ENCODE data around the gene IFNLR1. TPM values are rescaled to one million over a fixed set of nuclear protein-coding genes. Genes with fewer than 3 reads are reported as not detected.
"Not testable (repeated sequence)": the region's sequence is repeated elsewhere in the genome, so short reads cannot be mapped to it uniquely, and the experiment has no call there.

IFNLR1 gene
- total RNA-seq (2014; rRNA removed; shearing (Covaris generic)), result not detected in 2 replicates

DNA sequence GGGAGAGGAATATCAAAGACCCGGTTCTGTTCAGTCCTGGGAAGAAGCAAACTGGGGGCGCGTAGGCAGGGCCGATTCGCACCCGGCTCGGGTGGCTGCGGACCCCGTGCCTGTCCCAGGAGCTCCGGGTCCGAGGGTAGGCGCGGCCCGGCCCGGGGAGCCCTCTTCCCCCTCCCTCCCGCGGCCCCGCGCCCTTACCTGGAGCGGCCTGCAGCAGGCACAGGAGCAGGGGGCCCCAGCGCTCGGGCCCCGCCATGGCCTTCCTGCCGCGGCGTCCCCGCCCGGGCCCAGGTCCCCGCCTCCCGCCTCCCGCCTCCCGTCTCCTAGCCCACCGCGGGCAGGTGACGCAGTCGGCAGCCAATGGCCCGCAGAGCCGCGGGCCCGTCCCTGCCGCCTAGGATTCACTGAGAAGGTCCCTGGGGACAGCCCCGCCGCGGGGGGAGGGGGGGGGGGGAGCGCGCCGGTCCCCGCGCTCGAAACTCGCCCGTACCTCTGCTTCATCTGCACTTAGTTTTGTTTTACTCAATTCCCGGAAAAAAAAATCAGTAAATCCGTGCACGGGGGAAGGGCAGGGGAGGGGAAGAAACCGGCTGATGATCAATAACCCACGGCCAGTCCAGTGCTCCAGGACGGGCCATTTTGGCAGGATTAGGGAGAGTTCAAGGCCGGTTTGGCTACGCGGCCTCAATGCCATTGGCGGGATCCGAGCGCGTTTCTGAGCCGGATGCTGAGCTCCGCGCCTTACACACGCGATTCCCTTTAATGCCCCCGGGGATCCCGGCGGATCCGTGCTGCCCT, at the start of gene IFNLR1:
Gene IFNLR1 (minus strand): TSS at position 297 of the 798 bp plus-strand sequence. CDS start 41 bp downstream, at position 256.
- DNase-seq (ENCODE audit: low spot score), result no peak

DNA sequence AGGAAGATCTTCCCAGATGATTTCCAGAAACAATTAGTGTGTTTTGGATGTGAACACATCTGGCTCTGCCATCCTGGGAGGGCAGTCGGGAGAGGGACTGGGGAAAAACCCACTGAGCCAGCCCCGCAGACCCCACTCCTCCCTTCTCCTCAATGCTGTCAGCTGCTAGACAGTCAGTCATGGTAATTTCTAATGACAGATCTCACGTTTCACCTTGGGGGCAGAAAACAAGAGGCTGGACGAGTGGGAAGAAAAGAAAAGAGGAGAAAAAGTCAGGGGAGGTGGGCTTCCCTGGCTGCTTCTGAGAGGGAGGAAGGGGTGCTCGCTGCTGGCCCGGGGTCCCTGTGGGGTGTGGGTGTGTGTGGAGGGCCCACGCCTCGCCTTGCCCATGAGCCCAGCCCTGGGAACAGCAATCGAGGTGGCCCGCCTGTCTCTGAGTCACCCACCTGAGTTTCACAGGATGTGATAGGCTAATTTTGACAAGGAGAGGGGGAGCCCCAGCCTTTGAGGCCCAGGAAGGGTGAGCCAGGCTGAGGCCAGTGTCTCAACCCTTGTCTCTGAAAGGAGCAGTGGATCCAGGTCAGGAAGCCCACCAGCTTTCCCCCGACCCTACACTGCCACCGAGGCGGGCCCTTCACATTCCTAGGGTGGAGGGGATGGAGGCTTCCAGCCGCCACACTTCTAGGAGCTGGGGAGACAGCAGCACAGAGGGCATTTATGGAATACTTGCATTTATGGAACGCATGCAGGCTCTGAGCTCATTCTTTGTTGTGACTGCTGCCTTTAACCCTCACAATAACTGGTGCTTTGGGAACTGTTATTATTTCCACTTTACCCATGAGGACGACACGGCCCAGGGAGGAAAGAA, 49.1 kb upstream of the IFNLR1 start:
- DNase-seq (ENCODE audit: low spot score), result peak; percentile 44

DNA sequence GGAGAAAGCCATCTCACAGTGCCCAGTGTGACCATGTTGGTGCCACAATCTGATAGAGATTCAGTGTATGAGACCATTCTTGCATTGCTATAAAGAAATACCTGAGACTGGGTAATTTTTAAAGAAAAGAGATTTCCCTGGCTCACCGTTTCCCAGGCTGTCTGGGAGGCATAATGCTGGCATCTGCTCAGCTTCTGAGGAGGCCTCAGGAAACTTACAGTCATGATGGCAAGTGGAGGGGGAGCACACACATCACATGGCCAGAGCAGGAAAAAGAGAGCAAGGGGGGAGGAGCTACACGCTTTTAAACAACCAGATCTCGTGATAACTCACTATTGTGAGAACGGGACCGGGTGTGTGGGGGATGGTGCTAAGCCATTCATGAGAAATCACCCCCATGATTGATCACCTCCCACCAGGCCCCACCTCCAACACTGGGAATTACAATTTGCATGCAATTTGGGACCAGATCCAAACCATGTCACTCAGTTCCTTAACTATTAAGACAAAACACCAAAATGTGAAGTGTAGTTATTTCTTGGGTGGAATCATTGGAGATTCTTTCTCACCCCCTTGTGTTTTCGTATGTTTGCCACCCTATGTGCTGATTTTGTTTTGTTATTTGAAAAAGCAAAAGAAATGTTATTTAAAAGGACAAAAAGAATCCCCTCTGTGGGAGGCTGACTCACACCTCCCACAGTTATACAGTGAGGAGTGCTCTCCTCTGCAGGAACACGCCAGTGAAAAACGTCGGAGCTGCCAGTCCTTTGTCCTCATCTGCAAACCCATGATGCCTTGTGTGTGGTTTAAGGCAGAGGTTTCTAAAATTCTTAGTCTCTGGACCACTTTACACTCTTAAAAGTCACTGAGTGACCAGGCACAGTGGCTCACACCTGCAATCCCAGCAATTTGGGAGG, 46.9 kb upstream of the IFNLR1 start:
- no peak for DNase-seq (ENCODE audit: low spot score)

DNA sequence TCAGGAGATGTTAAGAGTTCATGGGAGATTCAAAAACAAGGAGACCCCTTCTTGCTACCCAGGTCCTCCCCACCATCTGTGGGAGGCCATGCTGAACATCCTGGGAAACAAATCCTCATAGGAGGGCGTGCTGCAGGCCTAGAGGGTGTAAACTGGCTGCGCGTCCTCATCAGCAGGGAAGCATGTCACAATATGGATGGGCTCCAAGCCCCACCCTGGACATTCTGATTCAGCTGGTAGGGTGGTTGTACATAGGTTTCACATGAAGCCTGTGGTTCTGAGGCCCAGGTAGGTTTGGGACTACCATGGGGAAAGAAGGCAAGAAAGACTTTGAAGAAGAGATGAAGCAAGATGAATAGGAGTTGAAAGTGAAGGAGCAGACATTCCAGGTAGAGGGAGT, 44.6 kb upstream of the IFNLR1 start:
- no peak for DNase-seq (ENCODE audit: low spot score)

DNA sequence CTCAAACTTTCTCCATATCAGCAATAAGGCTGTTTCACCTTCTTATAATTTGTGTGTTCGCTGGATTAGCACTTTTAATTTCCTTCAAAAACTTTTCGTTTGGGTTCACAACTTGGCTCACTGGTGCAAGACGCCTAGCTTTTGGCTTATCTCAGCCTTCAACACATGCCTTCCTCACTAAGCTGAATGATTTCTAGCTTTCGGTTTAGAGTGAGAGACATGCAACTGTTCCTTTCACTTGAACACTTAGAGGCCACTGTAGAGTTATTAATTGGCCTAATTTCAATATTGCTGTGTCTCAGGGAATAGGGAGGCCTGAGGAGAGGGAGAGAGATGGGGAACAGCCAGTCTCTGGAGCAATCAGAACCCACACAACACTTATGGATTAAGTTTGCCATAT, 41.2 kb upstream of the IFNLR1 start:
- no peak for DNase-seq (ENCODE audit: low spot score)

DNA sequence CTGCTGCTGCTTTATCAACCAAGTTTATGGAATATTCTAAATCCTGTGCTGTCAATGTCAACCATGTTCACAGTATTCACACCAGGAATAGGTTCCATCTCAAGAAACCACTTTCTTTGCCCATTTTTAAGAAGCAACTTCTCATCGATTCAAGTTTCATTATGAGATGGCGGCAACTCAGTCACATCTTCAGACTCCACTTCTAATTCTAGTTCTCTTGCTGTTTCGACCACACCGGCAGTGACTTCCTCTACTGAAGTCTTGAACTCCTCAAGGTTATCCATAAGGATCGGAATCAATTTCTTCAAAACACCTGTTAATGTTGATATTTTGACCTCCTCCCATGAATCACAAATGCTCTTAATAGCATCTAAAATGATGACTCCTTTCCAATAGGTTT, 39.7 kb upstream of the IFNLR1 start:
- DNase-seq (ENCODE audit: low spot score), result no peak

DNA sequence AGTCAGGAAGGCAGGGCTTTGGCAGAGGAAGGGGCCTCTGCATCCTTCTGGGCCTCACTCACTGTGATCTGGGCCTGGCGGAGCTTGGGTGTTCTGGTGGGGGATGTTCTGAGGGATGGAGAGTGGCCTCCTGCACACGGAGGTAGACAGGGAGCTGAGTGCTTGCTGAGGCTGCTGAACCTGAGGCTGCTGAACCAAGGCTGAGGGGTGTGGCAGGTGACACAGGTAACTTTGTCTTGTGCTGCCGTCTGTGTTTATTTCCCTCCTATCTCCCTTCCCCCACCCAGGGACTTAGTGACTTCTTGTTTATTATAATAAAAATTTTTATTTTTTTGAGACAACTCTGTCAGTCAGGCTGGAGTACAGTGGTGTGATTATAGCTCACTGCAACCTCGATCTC, 37.7 kb upstream of the IFNLR1 start:
- DNase-seq (ENCODE audit: low spot score), result no peak

DNA sequence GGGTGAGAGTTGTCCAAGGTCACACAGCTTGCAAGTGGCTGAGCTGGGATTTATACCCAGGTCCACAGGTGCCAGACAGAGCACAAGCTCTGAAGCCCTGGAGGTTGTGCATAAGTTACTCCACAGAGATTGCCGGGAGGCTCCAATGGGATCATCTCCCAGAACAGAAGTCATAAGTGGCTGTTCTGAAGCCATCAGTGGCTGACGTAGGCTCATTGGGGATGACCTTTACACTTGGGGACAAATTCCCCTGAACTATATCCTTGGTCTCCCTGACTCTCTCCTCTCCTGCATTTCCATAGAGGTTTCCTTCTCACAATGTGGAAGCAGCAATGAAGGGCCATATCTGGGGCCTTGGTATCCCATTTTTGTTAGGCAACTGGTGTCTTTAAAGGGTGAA, 37.0 kb upstream of the IFNLR1 start:
- DNase-seq (ENCODE audit: low spot score), result no peak

DNA sequence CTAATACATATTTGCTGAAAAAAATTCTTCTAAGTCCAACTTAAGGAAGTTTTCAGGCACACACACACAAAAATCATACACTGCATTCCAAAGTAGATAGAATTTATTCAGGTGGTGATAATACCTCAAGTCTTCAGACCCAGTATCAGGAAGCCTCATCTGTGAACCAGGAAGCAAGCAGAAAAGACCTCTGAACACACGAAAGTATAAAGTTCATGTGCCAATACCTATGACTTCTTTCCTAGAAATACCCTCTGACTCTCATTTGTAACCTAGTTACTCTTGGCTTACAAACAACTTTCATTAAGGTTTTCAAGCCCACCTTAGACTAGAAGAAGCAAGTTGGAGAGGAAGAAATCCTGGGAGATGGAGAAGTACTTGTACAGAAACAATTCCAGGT, 35.7 kb upstream of the IFNLR1 start:
- no peak for DNase-seq (ENCODE audit: low spot score)

DNA sequence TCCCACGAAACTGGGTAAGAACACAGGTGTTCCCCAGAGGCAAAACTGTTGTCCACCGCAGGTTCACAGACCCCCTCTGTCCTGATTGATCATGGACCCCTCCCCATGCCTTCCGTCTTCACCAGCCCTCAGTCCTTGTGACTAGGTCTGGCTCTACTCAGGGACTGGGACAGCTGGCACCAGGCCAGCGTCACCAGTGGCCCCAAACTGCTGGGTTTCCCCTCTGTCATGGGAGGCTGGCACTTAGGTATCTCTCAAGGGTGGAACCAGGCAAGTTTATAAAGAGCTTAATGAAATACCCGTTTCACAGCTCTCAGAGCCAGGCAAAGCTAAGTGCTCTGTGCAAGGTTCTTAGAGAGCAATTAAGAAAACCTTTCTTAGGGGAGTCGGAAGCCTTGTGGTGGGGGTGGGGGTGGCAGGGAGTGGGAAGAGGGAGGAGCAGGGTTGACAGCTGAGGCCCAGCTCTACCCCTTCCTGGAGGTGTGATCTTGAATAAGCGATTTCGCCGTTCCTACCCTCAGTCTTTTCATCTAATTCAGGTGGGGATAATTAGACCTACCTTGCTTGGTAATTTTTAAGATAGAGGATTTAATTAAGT, 35.0 kb upstream of the IFNLR1 start:
- DNase-seq (ENCODE audit: low spot score), result no peak

DNA sequence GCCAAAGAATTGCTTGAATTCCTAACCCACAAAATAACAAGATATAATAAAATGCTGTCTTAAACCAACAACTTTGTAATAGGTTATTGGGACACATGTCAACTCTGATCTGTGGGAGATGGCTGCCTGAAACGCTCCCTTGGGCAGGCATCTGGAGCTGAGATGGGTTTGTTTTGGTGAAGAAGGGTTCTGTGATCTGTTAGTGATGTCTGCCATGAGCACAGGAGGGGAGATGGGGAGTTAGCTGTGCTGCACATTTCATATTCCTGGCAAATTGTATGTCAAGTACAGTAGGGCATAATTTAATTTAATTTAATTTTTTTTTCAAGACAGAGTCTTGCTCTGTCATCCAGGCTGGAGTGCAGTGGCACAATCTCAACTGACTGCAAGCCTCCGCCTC, 34.2 kb upstream of the IFNLR1 start:
- DNase-seq (ENCODE audit: low spot score), result no peak

DNA sequence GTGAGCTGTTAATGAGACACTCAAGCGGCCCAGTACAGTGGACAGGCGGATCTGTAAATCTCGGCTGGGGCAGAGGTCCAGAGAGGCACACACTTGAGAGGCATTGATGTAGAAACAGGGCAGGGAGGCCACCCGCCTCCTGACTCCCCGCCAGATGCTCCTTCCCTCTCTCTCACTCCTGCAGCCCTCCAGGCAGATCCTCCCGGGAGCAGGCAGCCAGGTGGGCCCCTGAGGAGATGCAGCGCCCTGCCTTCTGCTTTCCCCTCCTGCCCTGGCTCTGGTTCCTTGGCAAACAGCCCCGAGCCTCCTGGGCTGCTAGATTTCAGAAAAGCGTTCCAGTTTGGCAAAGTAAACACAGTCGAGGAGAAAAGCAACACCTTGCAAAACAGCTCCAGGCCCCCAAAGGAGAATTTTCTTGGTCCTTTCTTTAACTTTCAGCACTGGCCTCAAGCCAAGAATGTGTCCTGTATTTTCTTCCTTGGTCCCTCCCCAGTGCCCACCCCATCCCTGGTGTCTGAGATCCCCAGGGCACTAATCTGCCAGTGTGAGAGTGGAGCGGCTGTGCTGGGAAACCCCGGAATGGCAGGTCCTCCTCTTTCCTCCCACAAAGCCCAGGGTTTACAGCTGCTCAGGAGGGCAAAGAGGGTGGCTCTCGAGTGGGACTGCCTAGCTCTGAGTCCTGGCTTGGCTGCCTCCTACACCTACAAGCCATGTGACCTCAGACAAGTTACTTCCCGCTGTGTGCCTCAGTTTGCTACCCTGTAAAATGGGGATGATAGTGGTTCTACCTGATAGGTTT, 29.4 kb upstream of the IFNLR1 start:
- DNase-seq (ENCODE audit: low spot score), result no peak

DNA sequence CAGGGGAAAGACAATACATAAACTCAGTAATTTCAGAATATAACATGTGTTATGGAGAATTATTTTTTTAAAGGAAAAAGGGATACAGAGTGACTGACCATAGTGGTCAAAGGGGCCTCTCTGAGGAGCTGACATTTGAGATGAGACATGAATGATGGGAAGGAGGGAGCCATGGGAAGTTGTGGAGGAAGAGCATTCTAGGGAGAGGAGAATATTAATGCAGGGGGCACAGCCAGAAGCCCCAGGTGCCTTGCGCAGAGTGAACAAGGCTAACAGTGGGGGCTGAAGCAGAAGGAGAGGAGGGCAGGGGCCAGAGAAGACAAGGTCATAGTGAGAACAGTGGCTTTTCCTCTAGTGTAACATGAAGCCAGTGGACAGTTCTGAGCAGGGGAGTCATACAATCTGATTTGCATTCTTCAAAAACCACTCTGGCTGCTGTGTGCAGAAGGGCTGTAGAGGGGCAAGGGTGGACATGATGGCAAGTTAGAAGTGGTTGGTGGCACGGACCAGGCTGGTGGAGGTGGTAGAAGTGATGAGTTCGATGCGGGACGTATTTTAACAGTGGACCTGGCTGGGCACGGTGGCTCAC, 28.2 kb upstream of the IFNLR1 start:
- no peak for DNase-seq (ENCODE audit: low spot score)

DNA sequence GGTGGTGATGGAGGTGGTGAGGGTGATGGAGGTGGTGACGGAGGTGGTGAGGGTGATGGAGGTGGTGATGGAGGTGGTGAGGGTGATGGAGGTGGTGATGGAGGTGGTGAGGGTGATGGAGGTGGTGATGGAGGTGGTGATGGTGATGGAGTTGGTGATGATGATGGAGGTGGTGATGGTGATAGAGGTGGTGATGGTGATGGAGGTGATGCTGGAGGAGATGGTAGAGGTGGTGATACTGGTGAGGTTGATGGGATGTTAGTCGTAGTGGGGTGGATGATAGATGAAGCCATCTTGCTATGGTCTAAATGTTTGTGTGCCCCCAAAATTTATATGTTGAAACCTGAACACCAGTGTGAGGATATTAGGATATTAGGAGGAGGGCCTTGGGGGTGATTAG, 25.3 kb upstream of the IFNLR1 start:
- DNase-seq (ENCODE audit: low spot score), result no peak

DNA sequence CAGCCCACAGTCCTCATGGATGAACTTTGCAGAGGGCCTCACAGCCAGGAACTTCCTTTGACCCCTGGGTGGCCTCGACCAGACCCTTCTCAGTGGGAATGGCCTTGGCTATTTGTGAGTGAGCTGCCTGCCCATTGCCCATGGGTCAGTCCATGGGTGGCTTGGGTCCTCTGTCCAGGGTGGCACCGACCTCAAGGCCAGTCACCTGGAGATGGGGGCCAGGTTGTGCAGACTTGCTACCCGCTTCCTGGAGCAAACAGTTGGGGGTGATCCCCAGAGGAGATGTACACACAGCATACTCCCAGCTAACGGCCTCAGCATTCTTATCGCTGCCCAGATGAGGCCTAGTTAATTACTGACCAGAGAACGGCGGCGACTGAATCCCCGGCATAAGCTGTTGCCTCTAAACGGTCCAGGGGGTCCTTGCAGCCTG, 23.1 kb upstream of the IFNLR1 start:
- DNase-seq (ENCODE audit: low spot score), result no peak

DNA sequence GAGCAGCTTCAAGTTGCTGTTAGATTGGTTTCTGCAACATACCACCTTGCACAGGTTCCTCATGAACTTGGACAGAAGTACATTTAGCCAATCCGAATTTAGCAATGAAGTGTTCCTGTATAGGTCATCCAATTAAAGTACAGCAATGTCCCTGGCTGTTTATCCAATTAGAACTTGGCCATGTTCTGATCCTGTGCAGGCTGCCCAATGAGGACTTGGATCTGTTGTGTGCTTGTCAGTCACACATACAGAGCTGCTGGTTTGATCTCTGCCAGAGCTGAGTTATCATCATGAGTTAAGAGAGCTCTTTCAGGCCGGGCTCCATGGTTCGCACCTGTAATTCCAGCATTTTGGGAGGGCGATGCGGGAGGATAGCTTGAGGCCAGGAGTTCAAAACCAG, 22.0 kb upstream of the IFNLR1 start:
- DNase-seq (ENCODE audit: low spot score), result no peak

DNA sequence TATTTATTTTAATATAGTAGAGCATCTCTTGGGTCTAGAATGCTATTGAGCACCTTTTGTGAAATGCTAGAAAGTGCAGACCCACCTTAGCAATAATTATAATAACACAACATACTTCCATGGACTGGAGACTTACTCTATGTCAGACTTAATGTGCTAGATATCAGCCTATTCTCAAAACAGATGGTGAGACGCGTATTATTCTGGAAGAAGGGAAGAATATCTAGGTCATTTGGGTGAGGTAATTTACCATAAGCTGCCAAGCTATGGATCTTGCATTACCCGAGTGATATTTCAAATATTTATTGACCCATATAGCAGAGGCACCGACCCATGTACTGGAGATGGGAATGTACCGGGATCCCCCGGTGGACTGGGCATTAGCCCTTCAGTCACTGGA, 20.6 kb upstream of the IFNLR1 start:
- DNase-seq (ENCODE audit: low spot score), result no peak

DNA sequence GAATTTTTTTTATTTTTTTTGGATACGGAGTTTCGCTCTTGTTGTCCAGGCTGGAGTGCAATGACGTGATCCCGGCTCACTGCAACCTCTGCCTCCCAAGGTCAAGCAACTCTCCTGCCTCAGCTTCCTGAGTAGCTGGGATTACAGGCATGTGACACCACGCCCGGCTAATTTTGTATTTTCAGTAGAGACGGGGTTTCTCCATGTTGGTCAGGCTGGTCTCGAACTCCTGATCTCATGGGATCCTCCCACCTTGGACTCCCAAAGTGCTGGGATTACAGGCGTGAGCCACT, 20.3 kb upstream of the IFNLR1 start:
- not testable (repeated sequence) for DNase-seq (ENCODE audit: low spot score)

DNA sequence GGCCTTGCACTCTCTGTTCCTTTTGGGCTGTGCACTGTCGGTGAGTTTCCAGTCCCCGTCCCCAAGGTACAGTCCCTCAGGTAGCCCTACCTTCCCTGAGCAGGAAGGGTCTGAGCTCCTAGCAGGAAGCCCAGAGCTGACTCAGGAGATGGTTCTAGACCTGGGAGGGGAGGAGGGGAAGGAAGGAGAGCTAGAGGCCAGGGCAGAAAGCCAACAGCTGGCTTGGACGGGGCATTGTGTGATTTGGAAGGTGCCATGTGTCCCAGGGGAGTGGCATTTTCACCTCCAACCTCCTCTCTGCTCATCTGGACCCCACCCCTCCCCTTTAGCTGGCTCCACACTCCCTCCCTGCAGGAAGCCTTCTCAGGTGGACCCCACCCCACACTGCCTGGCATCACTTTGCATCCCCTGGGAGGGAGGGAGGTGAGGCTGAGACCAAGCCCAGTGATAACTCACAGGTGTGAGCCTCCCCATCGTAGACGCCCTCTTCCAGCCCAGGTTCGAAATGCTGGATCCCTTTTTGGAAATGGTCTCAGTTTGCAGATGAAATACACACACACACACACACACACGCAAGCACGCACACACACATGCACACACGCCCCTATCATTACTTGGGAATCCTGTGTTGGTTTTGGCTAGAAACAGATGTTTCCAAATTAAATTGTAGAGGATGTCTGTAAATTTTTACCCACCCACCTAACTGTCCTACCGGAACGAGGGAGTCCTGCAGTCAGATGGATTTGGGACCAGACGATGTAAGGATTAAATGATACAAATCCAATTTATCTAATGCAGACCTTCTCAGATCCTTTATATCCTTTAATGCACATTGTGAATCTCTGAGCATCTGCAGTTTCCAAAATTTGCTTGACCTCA, 19.7 kb upstream of the IFNLR1 start:
- DNase-seq (ENCODE audit: low spot score), result no peak

DNA sequence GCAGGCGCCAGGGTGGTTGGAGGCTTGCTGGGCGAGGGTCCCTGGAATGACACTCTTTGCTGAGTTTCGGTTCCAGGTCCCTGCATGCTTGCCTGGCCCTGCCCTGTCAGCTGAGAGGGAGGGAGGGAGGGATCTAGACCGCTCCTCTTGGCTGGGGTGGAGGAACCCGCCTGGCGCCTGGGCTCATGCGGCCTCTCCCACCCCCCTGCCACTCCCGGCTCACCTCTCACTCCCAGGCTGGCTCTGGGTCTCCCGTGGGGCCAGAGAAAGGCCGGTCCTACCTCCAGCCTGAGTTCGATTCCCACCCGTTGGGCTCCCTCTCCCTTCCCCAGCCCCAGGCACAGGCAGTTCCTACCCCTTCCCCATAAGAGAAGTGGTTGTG, 19.0 kb upstream of the IFNLR1 start:
- DNase-seq (ENCODE audit: low spot score), result no peak
